GM12878 (cell line): ENCODE measurements around the gene EFCAB9. TPM values are rescaled to one million over a fixed set of nuclear protein-coding genes. Genes with fewer than 3 reads are reported as not detected.

ENCODE experiments used
- ATAC-seq: fragments of 200-7000 bp; cut with Tn5 transposase; 3 replicates; pipeline ENCODE4 v1.9.1; 2020; ENCODE audit warnings: mild to moderate bottlenecking, moderate library complexity
- BruUV-seq: library from RNA; stranded (reverse); fragments of 400-500 nt; replicated peaks from 2 replicates; lab custom pipeline; 2021; lab: Mats Ljungman, UMichigan
- CTCF ChIA-PET: fragments of 300-600 bp; sonication (Branson Sonifier 250); formaldehyde crosslinking; extraction: SDS; loops from one replicate; lab custom pipeline; 2021; ENCODE audit warnings: inconsistent platforms; lab: Yijun Ruan, JAX
- POLR2A ChIA-PET: fragments of 350-600 bp; formaldehyde crosslinking; extraction: SDS; loops from one replicate; lab custom pipeline; 2021; ENCODE audit warnings: inconsistent platforms; lab: Charles Lee
- RAD21 ChIA-PET: fragments of 300-600 bp; sonication (Branson Sonifier 250); formaldehyde crosslinking; loops from one replicate; lab custom pipeline; 2023; ENCODE audit warnings: antibody characterized with exemption; ENCODE audit not compliant: unreplicated experiment; lab: Charles Lee
- SMC1A ChIA-PET: fragments of 300-600 bp; sonication (Branson Sonifier 250); formaldehyde crosslinking; loops from one replicate; lab custom pipeline; 2023; ENCODE audit not compliant: unreplicated experiment, uncharacterized antibody; lab: Charles Lee
- DNase-seq: peaks from one replicate; pipeline ENCODE4 v3.0.0-alpha.2; 2011; ENCODE audit warnings: low read depth, low spot score
- FAIRE-seq: peaks from 3 replicates; lab custom pipeline; 2011; peaks lifted over from hg19 to GRCh38; lab: Jason Lieb, UNC
- H2AFZ ChIP-seq: 2 replicates; pipeline ENCODE4 v1.6.0; 2011; ENCODE audit warnings: low read depth, low read length, control low read depth; ENCODE audit not compliant: control insufficient read depth
- H3K27ac ChIP-seq: 2 replicates; pipeline ENCODE4 v1.5.1; 2011; ENCODE audit warnings: control low read depth; ENCODE audit not compliant: control insufficient read depth, insufficient read depth
- H3K27me3 ChIP-seq, 2 experiments: replicated peaks in 1 of 2; 2 replicates each; pipeline versions ENCODE4 v1.6.0 to v1.6.1; 2011; ENCODE audit warnings: low read length in 1 of 2; ENCODE audit not compliant: control insufficient read depth in 2 of 2, insufficient read depth in 2 of 2
- H3K36me3 ChIP-seq, 2 experiments: 2 replicates each; pipeline ENCODE4 v1.5.1; 2011; ENCODE audit warnings: low read length in 1 of 2; ENCODE audit not compliant: control insufficient read depth in 2 of 2, insufficient read depth in 2 of 2
- H3K4me1 ChIP-seq: 2 replicates; pipeline ENCODE4 v1.6.1; 2011; ENCODE audit warnings: mild to moderate bottlenecking, low read length, moderate library complexity, mixed read lengths; ENCODE audit not compliant: control insufficient read depth, insufficient read depth
- H3K4me2 ChIP-seq: 2 replicates; pipeline ENCODE4 v1.6.0; 2011; ENCODE audit warnings: control low read depth; ENCODE audit not compliant: control insufficient read depth, insufficient read depth
- H3K4me3 ChIP-seq: fragments of 200-600 bp; sonication (generic); 2 replicates; pipeline ENCODE4 v1.5.1; 2016
- H3K79me2 ChIP-seq: 2 replicates; pipeline ENCODE4 v1.6.0; 2011; ENCODE audit warnings: low read length; ENCODE audit not compliant: control insufficient read depth, insufficient read depth
- H3K9ac ChIP-seq: 2 replicates; pipeline ENCODE4 v1.8.0; 2011; ENCODE audit warnings: low read length, control low read depth, mixed read lengths; ENCODE audit not compliant: control insufficient read depth, insufficient read depth
- H3K9me3 ChIP-seq: replicated peaks from 3 replicates; pipeline ENCODE4 v1.5.1; 2011; ENCODE audit warnings: mild to moderate bottlenecking, low read length; ENCODE audit not compliant: control insufficient read depth, insufficient read depth
- H4K20me1 ChIP-seq: 2 replicates; pipeline ENCODE4 v1.6.0; 2011; ENCODE audit not compliant: control insufficient read depth, insufficient read depth
- CBX5 ChIP-seq: sonication (generic); IDR thresholded peaks from 2 replicates; pipeline ENCODE4 v1.6.1; 2016; ENCODE audit warnings: low read depth, moderate library complexity, mild to moderate bottlenecking, inconsistent platforms
- ESRRA ChIP-seq: IDR thresholded peaks from 2 replicates; pipeline ENCODE4 v1.6.1; 2012; ENCODE audit warnings: mild to moderate bottlenecking, low read length, improper control_type of control experiment
- HCFC1 ChIP-seq: fragments of 150-350 bp; IDR thresholded peaks from 2 replicates; pipeline ENCODE4 v1.6.1; 2014; ENCODE audit warnings: low read length
- HDAC2 ChIP-seq: fragments of 200-600 bp; sonication (generic); IDR thresholded peaks from 2 replicates; pipeline ENCODE4 v1.6.1; 2017
- JUNB ChIP-seq: IDR thresholded peaks from 2 replicates; pipeline ENCODE4 v1.6.1; 2016; ENCODE audit warnings: antibody characterized with exemption, mild to moderate bottlenecking
- MEF2A ChIP-seq: IDR thresholded peaks from 2 replicates; pipeline ENCODE4 v1.6.1; 2011; ENCODE audit warnings: low read depth, mild to moderate bottlenecking, low read length, moderate library complexity; ENCODE audit not compliant: insufficient read depth
- NRF1 ChIP-seq: conservative IDR thresholded peaks from 2 replicates; pipeline ENCODE4 v1.6.1; 2011; ENCODE audit warnings: mild to moderate bottlenecking, low read depth, low read length, improper control_type of control experiment
- POLR2AphosphoS5 ChIP-seq: IDR thresholded peaks from 2 replicates; pipeline ENCODE4 v1.6.1; 2011; ENCODE audit warnings: mild to moderate bottlenecking, low read length, inconsistent platforms
- RELA ChIP-seq: fragments of 450-650 bp; IDR thresholded peaks from 2 replicates; pipeline ENCODE4 v1.8.0; 2014; ENCODE audit warnings: borderline replicate concordance; ENCODE audit not compliant: partially characterized antibody
- SP1 ChIP-seq: IDR thresholded peaks from one replicate; pipeline ENCODE4 v1.6.1; 2011; ENCODE audit warnings: low read depth, low read length
- SREBF2 ChIP-seq: IDR thresholded peaks from 2 replicates; pipeline ENCODE4 v1.6.1; 2012; ENCODE audit warnings: mild to moderate bottlenecking, low read length
- TCF7 ChIP-seq: IDR thresholded peaks from 2 replicates; pipeline ENCODE4 v1.6.1; 2014; ENCODE audit warnings: antibody characterized with exemption, borderline replicate concordance
- ZNF207 ChIP-seq: fragments of 450-650 bp; IDR thresholded peaks from 2 replicates; pipeline ENCODE4 v1.6.1; 2014; ENCODE audit warnings: antibody characterized with exemption, mild to moderate bottlenecking, borderline replicate concordance
- ZNF384 ChIP-seq: IDR thresholded peaks from 2 replicates; pipeline ENCODE4 v1.6.1; 2012; ENCODE audit warnings: low read depth, mild to moderate bottlenecking, low read length, improper control_type of control experiment, borderline replicate concordance
- WGBS: methylation state at CpG from one replicate; pipeline ENCODE4 v1.1.6; 2016; ENCODE audit warnings: low lambda C conversion rate; ENCODE audit not compliant: insufficient replicate concordance, insufficient coverage; ENCODE audit errors: missing lambda C conversion rate; 5-methylcytosine and 5-hydroxymethylcytosine counted together
- in situ Hi-C: fragments of 300-500 bp; cut with MboI; formaldehyde crosslinking; loops from 9 replicates; pipeline ENCODE4 v1.14.3; 2018; ENCODE audit warnings: mixed read lengths
- intact Hi-C: fragments of 100-400 bp; cut with micrococcal nuclease; formaldehyde crosslinking; loops from one replicate; pipeline ENCODE4 v1.14.2; 2022; ENCODE audit not compliant: unreplicated experiment
- polyA plus RNA-seq, 11 experiments: library from polyadenylated mRNA; depleted of rRNA in 4 of 11; unstranded in 6 of 11; stranded (reverse) in 5 of 11; fragments of >200 nt; fragmentation: Nextera tagmentation in 4 of 11; fragmentation: Illumina TruSeq in 1 of 11; extraction: Ambion mirVana in 4 of 11; extraction: Trizol in 1 of 11; gene quantifications; 1 replicate in 1 of 11; 2 replicates in 10 of 11; pipeline versions ENCODE4 v1.2.1 to v1.2.3, GENCODE V29; 2011 to 2016; ENCODE audit warnings: inconsistent platforms in 2 of 11, missing spikeins in 2 of 11, low read depth in 1 of 11
- total RNA-seq, 4 experiments: library from RNA; depleted of rRNA in 3 of 4; stranded (reverse); fragments of >200 nt in 3 of 4; fragmentation: Illumina TruSeq in 1 of 4; extraction: Trizol in 1 of 4; gene quantifications; 2 replicates each; pipeline versions ENCODE4 v1.2.1 to v1.2.3, GENCODE V29; 2013 to 2021
- TF ChIP-seq, protein P1 (sequence below): IDR thresholded peaks from 2 replicates; pipeline ENCODE4 v1.6.1; 2012; ENCODE audit warnings: low read depth, low read length, improper control_type of control experiment
- TF ChIP-seq, protein P2 (sequence below): fragments of 450-650 bp; formaldehyde crosslinking; IDR thresholded peaks from 2 replicates; pipeline ENCODE4 v1.5.0; 2022; ENCODE audit warnings: mild to moderate bottlenecking, missing genetic modification characterization

Gene EFCAB9
- total and polyA plus RNA-seq, 10 of the 15 experiments (the other 5 are each of a cell fraction or from before 2014, with no cell fraction given), result 0.73 TPM; not detected in 9

DNA sequence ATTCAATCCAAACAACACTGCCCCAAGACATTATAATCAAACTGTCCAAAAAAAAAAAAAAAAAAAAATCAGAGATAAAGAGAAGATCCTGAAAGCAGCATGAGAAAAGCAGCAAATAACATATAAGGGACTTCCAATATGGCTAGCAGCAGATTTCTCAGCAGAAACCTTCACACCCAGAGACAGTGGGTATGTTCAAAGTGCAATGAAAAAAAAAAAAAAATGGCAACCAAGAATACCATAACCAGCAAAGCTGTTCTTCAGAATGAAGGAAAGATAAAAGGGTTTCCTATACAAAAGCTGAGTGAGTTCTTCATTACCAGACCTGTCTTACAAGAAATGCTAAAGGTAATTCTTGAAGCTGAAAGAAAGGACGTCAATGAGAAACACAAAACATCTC, 57.4 kb downstream of the EFCAB9 start:
- TF ChIP-seq RELA (no peak), CBX5 (peak; percentile 97), ZNF384 (peak; percentile 70), SREBF2 (no peak), JUNB (no peak)
- TF ChIP-seq, all 136 proteins: peak for 2
- no peak overlapping the region for H2AFZ ChIP-seq
- in situ Hi-C loops (no loop called here), intact Hi-C loops (no loop called here)
- no peak overlapping the region for H3K4me2 ChIP-seq
- ChIA-PET CTCF (interaction anchor here (0.5 kb wide), 1 partner anchor 551 kb away, joined by 5 read pairs; no protein-coding TSS in a partner anchor), RAD21 (interaction anchor here (0.7 kb wide), 1 partner anchor 108 kb away, joined by 3 read pairs; no protein-coding TSS in a partner anchor), SMC1A (no interaction called here), POLR2A (interaction anchor here (0.6 kb wide), 2 partner anchors 20 to 89 kb away, joined by 4 read pairs; no protein-coding TSS in a partner anchor)
- H3K27me3 ChIP-seq, result no peaks in the 10 kb centered on the region
- peaks cover 11% of the 10 kb centered on the region; the same call in 2 of the 3 replicates for H3K9me3 ChIP-seq
- no peak for DNase-seq
- H3K4me1 ChIP-seq, result no peaks in the 10 kb centered on the region
- no TSS peak for BruUV-seq
- H3K36me3 ChIP-seq, result peaks cover 3 to 4% of the 10 kb centered on the region in 2 experiments; a peak in 3 of 4 replicates
- H4K20me1 ChIP-seq, result no peaks in the 10 kb centered on the region
- FAIRE-seq, result no peak
- peaks cover 17% of the 10 kb centered on the region for H3K79me2 ChIP-seq
- WGBS, result 100% methylated on average over 1 of the region's 1 CpG
- ATAC-seq, result no peak
- H3K9ac ChIP-seq, result no peak overlapping the region
- H3K27ac ChIP-seq, result no peak overlapping the region
- no peak overlapping the region for H3K4me3 ChIP-seq

DNA sequence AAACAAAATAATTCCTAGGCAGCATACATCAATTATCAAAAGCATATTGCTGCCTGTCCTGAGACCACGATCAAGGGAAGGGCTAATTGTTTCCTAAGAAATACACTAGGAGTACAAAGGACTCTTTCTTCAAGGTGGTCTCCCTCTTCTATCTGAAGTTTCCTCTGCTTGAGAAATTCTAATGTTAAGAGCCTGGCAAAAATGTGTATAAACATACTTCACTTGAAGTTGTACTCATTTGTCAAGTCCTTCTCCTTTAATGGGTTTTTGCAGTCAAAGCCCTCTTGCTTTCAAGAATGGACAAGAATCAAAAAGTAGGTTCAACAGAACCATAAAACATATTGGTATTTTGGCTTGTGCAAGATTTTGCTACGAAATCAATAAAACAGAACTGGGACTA, 58.5 kb downstream of the EFCAB9 start:
- H3K79me2 ChIP-seq, result peaks cover 12% of the 10 kb centered on the region
- DNase-seq (no peak), ATAC-seq (no peak), FAIRE-seq (no peak)
- H3K27ac ChIP-seq, result no peak overlapping the region
- H3K9me3 ChIP-seq, result peaks cover 11% of the 10 kb centered on the region; the same call in 2 of the 3 replicates
- no peaks in the 10 kb centered on the region for H3K27me3 ChIP-seq
- no peak overlapping the region for H3K4me3 ChIP-seq
- WGBS, result 96% methylated on average over 2 of the region's 2 CpGs
- ChIA-PET RAD21 (no interaction called here), POLR2A (no interaction called here), CTCF (interaction anchor here (0.6 kb wide), 1 partner anchor 118 kb away, joined by 4 read pairs; no protein-coding TSS in a partner anchor), SMC1A (interaction anchor here (1.0 kb wide), 1 partner anchor 48 kb away, joined by 3 read pairs; no protein-coding TSS in a partner anchor)
- H4K20me1 ChIP-seq, result no peaks in the 10 kb centered on the region
- no peaks in the 10 kb centered on the region for H3K4me1 ChIP-seq
- H3K4me2 ChIP-seq, result no peak overlapping the region
- no peak overlapping the region for H2AFZ ChIP-seq
- H3K9ac ChIP-seq, result no peak overlapping the region
- intact Hi-C loops (no loop called here), in situ Hi-C loops (no loop called here)
- H3K36me3 ChIP-seq, result peaks cover 3 to 4% of the 10 kb centered on the region in 2 experiments; a peak in 3 of 4 replicates
- no TSS peak for BruUV-seq
- TF ChIP-seq POLR2AphosphoS5, result no peak
- TF ChIP-seq HDAC2, result no peak
- TF ChIP-seq SP1, result no peak
- TF ChIP-seq, protein P1, sequence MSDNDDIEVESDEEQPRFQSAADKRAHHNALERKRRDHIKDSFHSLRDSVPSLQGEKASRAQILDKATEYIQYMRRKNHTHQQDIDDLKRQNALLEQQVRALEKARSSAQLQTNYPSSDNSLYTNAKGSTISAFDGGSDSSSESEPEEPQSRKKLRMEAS, result no peak
- TF ChIP-seq NRF1, result no peak
- no peak for TF ChIP-seq ESRRA
- no peak for TF ChIP-seq RELA
- TF ChIP-seq MEF2A, result no peak
- TF ChIP-seq HCFC1, result no peak
- no peak for TF ChIP-seq ZNF207
- no peak for TF ChIP-seq TCF7
- TF ChIP-seq, protein P2, sequence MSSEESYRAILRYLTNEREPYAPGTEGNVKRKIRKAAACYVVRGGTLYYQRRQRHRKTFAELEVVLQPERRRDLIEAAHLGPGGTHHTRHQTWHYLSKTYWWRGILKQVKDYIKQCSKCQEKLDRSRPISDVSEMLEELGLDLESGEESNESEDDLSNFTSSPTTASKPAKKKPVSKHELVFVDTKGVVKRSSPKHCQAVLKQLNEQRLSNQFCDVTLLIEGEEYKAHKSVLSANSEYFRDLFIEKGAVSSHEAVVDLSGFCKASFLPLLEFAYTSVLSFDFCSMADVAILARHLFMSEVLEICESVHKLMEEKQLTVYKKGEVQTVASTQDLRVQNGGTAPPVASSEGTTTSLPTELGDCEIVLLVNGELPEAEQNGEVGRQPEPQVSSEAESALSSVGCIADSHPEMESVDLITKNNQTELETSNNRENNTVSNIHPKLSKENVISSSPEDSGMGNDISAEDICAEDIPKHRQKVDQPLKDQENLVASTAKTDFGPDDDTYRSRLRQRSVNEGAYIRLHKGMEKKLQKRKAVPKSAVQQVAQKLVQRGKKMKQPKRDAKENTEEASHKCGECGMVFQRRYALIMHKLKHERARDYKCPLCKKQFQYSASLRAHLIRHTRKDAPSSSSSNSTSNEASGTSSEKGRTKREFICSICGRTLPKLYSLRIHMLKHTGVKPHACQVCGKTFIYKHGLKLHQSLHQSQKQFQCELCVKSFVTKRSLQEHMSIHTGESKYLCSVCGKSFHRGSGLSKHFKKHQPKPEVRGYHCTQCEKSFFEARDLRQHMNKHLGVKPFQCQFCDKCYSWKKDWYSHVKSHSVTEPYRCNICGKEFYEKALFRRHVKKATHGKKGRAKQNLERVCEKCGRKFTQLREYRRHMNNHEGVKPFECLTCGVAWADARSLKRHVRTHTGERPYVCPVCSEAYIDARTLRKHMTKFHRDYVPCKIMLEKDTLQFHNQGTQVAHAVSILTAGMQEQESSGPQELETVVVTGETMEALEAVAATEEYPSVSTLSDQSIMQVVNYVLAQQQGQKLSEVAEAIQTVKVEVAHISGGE, result no peak
